HUES48 (cell line): ENCODE data around the gene CDK10.

ENCODE experiments used
- H3K27ac ChIP-seq: one replicate; pipeline ENCODE4 v1.7.0; 2013; ENCODE audit warnings: low read depth, low read length, inconsistent platforms
- H3K27me3 ChIP-seq: 2 replicates; pipeline ENCODE4 v1.6.1; 2013; ENCODE audit warnings: mild to moderate bottlenecking, low read length; ENCODE audit not compliant: control insufficient read depth, insufficient read depth
- H3K36me3 ChIP-seq: 2 replicates; pipeline ENCODE4 v1.6.1; 2013; ENCODE audit warnings: low read length; ENCODE audit not compliant: control insufficient read depth, insufficient read depth
- H3K4me1 ChIP-seq: 2 replicates; pipeline ENCODE4 v1.6.1; 2013; ENCODE audit warnings: mild to moderate bottlenecking, low read length; ENCODE audit not compliant: control insufficient read depth, insufficient read depth
- H3K4me3 ChIP-seq: 2 replicates; pipeline ENCODE4 v1.5.1; 2013; ENCODE audit warnings: mild to moderate bottlenecking, low read depth, low read length
- H3K9ac ChIP-seq: 2 replicates; pipeline ENCODE4 v1.6.1; 2013; ENCODE audit warnings: mild to moderate bottlenecking, low read depth, low read length, moderate library complexity
- H3K9me3 ChIP-seq: 2 replicates; pipeline ENCODE4 v1.6.1; 2013; ENCODE audit warnings: low read length; ENCODE audit not compliant: control insufficient read depth, insufficient read depth

Gene CDK10

DNA sequence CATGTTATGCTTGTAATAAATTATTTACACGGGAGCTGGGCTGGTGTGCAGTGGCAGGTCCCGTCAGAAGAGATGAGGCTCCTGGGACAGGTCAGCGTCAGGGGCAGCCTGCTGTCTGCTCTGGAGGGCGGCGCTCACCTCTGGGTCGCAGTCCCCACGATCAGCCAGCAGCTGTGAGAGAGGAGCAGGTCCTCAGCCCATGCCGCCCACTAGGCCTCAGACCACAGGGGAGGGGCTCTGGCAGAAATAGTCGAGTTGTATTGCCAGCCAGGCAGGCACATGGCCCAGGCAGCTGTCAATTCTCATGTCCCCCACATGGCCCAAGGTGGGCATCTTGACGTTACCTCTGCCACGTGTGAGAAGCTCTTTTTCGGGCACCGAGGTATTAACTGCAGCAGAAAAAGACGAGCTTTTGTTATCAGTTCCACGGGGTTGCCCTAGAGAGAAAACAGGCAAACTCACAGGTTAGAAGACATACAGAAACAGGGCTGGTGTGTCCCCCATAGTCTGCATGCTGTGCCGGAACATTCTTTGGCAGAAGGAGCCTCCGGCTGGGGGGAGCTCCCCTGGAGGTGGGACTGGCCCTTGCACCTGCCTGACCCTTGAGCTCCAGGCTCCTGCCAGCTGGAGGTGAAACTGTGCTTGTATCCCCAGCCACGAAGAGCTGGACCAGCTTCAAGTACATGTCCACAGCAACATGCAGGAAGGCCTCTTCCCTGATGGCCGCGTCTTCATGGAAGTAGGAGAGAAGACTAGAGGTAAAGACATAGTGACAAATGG, 52.2 kb downstream of the CDK10 start:
- no peak overlapping the region for H3K27ac ChIP-seq
- H3K9ac ChIP-seq, result no peak overlapping the region
- no peaks in the 10 kb centered on the region for H3K9me3 ChIP-seq
- H3K27me3 ChIP-seq, result no peaks in the 10 kb centered on the region
- no peak overlapping the region for H3K4me3 ChIP-seq
- H3K4me1 ChIP-seq, result no peaks in the 10 kb centered on the region
- H3K36me3 ChIP-seq, result peaks cover 92% of the 10 kb centered on the region

DNA sequence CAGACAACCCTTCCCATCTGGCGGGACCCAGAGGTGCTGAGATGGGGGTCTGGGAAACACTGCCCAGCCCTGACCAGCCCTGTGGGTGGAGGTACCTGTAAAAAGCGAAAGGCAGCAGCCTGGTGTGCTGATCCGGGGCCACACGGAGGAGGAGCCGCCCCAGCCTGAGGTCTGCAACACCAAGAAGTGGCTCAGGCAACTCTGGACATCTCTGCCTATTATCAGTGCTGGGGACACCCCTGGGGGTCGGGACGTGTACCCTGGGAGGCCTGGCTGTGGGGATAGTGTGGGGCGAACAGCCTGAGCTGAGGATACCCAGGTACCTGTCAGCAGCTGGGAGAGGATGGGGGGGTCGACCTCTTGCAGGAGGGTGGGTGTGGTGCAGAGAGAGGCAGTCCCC, 52.9 kb downstream of the CDK10 start:
- no peaks in the 10 kb centered on the region for H3K27me3 ChIP-seq
- no peaks in the 10 kb centered on the region for H3K9me3 ChIP-seq
- no peak overlapping the region for H3K9ac ChIP-seq
- peaks cover 94% of the 10 kb centered on the region for H3K36me3 ChIP-seq
- no peaks in the 10 kb centered on the region for H3K4me1 ChIP-seq
- no peak overlapping the region for H3K27ac ChIP-seq
- H3K4me3 ChIP-seq, result no peak overlapping the region

DNA sequence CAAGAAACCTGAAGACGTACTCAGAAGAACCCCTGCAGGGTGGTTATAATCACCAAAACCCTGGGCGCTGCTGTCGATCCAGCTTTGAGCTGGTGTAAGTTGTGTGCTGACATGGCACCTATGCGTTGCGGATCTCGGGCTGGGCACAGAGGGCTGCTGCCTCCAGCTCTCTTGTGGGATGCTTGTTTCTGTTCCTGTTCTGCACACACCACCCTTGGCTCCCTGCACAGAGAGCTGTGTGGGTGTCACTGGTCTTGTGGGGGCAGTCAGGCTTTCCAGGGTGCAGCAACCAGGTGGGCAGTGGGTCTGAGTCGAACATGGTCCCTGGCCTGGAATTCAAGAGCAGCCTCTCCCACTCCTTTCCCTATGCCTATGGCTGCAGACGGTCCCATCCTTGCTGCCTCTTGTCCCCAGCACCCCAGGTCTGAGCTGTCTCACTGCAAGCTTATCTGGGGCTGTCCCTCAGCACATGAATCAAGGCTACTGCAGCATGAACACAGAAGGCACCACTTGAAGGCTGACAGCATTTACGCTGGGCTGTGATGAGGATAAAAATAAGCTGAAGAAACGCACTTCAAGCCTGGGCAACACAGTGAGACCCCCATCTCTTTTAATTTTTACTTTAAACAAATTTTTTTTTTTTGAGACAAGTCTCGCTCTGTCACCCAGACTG, 55.0 kb downstream of the CDK10 start:
- H3K9me3 ChIP-seq, result no peaks in the 10 kb centered on the region
- no peak overlapping the region for H3K27ac ChIP-seq
- H3K27me3 ChIP-seq, result no peaks in the 10 kb centered on the region
- H3K4me1 ChIP-seq, result no peaks in the 10 kb centered on the region
- no peak overlapping the region for H3K9ac ChIP-seq
- no peak overlapping the region for H3K4me3 ChIP-seq
- peaks cover 94% of the 10 kb centered on the region for H3K36me3 ChIP-seq

DNA sequence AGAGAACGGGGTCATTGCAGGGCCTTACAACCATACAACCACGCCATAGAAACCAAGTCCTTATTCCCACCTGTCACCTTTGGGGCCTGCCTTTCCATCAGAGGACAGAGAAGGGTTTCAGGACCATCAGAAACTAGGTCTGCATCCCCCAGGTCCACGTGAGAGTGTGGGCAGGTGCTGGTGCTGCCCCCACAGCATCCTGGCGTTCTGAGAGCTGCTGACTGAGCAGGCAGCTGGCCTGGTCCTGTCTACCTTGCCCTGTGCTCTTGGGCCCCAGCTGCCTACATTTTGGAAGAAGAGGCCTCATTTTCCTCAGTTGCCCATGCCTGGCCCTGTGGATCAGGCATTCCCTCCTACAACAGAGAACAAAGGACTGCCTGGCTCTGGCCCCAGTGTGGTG, 56.5 kb downstream of the CDK10 start:
- H3K4me1 ChIP-seq, result no peaks in the 10 kb centered on the region
- no peak overlapping the region for H3K27ac ChIP-seq
- peaks cover 92% of the 10 kb centered on the region for H3K36me3 ChIP-seq
- no peaks in the 10 kb centered on the region for H3K27me3 ChIP-seq
- H3K9me3 ChIP-seq, result no peaks in the 10 kb centered on the region
- no peak overlapping the region for H3K9ac ChIP-seq
- no peak overlapping the region for H3K4me3 ChIP-seq

DNA sequence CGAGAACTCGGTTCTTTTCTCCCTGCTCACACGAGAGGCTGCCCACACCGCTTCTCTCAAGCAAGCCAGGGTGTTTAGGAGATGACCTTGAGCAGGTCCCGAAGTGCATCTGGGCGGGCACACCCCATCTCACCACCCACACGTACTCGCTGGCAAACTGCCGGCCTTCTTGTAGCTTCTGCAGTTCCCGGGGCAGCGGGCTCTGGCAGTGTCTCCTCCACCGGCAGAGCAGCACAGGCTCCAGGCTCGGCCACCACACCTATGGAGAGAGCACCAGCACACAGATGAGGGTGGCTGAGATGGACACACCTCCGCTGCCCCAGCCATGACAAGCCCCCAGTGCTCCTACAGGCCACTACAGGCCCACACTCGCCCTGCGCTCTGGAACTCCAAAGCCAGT, 58.3 kb downstream of the CDK10 start:
- H3K9ac ChIP-seq, result no peak overlapping the region
- no peaks in the 10 kb centered on the region for H3K9me3 ChIP-seq
- H3K36me3 ChIP-seq, result peaks cover 92% of the 10 kb centered on the region
- H3K4me3 ChIP-seq, result no peak overlapping the region
- no peak overlapping the region for H3K27ac ChIP-seq
- no peaks in the 10 kb centered on the region for H3K27me3 ChIP-seq
- H3K4me1 ChIP-seq, result no peaks in the 10 kb centered on the region
